ENCODE measurements around the gene TTC17. TPM values are rescaled to one million over a fixed set of nuclear protein-coding genes. Genes with fewer than 3 reads are reported as not detected.

The TTC17 gene
- total and polyA plus RNA-seq, 2 of the 8 experiments (the other 6 are each of a cell fraction or from before 2014, with no cell fraction given): 65.1 to 80.1 TPM

- TF ChIP-seq NRF1 (IDR thresholded peaks at IDR 0.05; ENCODE audit: low read depth, low read length) (no peak), EGR1 (IDR thresholded peaks at IDR 0.05; ENCODE audit: borderline replicate concordance, low read depth, low read length) (no peak)
Observed at GRCh38 chr11:43498561-43498960, 139.8 kb downstream of the TTC17 start (continued).

Measured in H1 (cell line).